Measurements from ENCODE around the gene SPG11.
"Not testable (repeated sequence)": the region's sequence is repeated elsewhere in the genome, so short reads cannot be mapped to it uniquely, and the experiment has no call there.

SPG11 gene

DNA sequence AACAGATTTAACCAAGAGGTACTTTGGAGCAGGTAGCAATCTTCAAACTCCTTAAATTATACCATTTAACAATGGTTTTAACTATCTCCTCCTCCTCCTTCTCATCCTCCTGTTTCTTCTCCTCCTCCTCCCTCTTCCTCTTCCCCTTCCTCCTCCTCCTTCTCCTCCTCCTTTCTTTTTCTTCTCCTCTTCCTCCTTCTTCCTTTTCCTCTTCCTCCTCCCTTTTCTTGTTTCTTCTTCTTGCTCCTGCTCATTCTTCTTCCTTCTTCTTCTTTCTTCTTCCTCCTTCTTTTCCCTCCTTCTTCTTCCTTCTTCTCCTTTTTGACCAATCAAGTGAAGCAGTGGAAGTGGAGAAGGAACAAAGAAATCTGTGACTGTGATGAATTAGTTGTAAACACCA is 33.6 kb upstream of the SPG11 start:
- ChIA-PET CTCF (no interaction called here), POLR2A (no interaction called here)
- TF ChIP-seq, protein P1, sequence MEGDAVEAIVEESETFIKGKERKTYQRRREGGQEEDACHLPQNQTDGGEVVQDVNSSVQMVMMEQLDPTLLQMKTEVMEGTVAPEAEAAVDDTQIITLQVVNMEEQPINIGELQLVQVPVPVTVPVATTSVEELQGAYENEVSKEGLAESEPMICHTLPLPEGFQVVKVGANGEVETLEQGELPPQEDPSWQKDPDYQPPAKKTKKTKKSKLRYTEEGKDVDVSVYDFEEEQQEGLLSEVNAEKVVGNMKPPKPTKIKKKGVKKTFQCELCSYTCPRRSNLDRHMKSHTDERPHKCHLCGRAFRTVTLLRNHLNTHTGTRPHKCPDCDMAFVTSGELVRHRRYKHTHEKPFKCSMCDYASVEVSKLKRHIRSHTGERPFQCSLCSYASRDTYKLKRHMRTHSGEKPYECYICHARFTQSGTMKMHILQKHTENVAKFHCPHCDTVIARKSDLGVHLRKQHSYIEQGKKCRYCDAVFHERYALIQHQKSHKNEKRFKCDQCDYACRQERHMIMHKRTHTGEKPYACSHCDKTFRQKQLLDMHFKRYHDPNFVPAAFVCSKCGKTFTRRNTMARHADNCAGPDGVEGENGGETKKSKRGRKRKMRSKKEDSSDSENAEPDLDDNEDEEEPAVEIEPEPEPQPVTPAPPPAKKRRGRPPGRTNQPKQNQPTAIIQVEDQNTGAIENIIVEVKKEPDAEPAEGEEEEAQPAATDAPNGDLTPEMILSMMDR (IDR thresholded peaks at IDR 0.05; ENCODE audit: insufficient read depth, low read length, missing control alignments) = no peak
- DNase-seq (ENCODE audit: low read depth, low spot score) = no peak
- H3K4me3 ChIP-seq (ENCODE audit: low read depth, low read length) = no peak overlapping the region

DNA sequence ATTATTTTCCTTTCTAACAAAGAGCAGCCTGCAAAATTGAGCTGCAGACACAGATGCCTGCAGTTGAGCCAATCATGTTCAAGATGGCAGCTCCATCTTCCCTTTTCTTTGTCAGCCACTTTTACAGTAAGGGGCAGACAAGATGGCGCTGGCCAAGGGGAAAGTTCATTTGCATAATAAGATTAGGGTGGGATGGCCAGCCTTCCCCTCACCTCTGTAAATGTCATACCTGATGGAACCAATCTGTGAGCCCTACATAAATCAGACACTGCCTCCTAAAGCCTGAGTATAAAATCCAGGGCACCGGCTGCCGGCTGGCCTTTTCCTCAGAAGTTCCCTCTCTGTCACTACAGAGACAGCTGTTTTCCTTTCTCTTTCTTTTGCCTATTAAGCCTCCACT is 31.8 kb upstream of the SPG11 start:
- no peak overlapping the region for H3K4me3 ChIP-seq (ENCODE audit: low read depth, low read length)
- TF ChIP-seq, protein P1 (IDR thresholded peaks at IDR 0.05; ENCODE audit: insufficient read depth, low read length, missing control alignments) = no peak
- POLR2A ChIA-PET = no interaction called here
- CTCF ChIA-PET = no interaction called here
- DNase-seq (ENCODE audit: low read depth, low spot score) = no peak

DNA sequence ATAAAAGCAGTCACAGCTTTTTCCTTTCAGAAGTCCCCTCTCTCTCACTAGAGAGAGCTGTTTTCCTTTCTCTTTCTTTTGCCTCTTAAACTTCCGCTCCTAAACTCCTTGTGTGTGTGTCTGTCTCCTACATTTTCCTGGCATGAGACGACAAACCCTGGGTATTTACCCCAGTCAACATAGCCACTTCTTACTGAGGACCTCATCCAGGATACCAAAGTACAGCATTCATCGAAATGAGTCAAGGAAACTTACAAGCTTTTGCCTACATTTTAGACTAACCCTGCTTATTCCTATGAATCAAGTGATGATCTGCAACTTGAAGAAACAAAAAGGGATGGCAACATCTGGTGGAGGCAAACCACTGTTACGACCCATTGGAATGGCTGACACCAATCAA is 31.0 kb upstream of the SPG11 start:
- CTCF ChIA-PET = interaction anchor here (0.8 to 1.2 kb wide), 2 partner anchors 16 to 31 kb away, joined by 3 read pairs; partner anchors contain the start of gene PATL2
- no peak for DNase-seq (ENCODE audit: low read depth, low spot score)
- TF ChIP-seq, protein P1 (IDR thresholded peaks at IDR 0.05; ENCODE audit: insufficient read depth, low read length, missing control alignments) = no peak
- H3K4me3 ChIP-seq (ENCODE audit: low read depth, low read length) = no peak overlapping the region
- POLR2A ChIA-PET = interaction anchor here (0.8 kb wide), 1 partner anchor 17 kb away, joined by 3 read pairs; the partner anchor contains the start of genes B2M and PATL2

DNA sequence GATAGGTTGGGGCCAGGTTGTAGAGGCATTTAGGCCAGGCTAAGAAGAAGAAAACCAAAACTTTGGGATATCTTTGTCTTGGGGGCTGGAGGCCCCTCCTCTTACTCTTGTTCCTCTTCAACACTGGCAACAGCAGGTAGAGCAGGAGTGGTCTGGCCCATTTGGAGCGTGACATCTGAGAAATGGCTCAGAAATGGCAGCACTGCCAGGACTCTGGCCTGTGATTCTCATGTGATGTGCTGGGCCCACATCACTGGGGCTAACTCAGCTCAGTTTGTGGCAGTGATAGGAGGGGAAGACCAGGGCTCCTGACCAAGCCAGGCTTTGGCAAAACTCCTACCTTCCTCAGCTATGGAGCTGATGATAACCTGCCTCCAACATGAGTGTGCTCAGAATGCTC is 29.2 kb upstream of the SPG11 start:
- DNase-seq (ENCODE audit: low read depth, low spot score) = no peak
- CTCF ChIA-PET = no interaction called here
- POLR2A ChIA-PET = no interaction called here
- H3K4me3 ChIP-seq (ENCODE audit: low read depth, low read length) = no peak overlapping the region
- TF ChIP-seq, protein P1 (IDR thresholded peaks at IDR 0.05; ENCODE audit: insufficient read depth, low read length, missing control alignments) = no peak

DNA sequence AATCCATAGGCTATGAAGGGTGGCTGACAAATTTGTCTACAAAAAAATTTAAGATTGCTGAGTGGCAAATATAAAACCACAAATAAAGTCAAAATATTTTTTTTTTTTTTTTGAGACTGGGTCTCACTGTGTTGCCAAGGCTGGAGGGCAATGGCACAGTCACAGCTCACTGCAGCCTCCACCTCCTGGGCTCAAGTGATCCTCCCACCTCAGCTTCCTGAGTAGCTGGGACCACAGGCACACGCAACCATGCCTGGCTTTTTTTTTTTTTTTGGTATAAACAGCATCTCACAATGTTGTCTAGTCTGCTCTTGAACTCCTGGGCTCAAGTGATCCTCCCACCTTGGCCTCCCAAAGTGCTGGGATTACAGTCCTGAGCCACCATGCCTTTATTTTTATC is 26.8 kb upstream of the SPG11 start:
- CTCF ChIA-PET; DNase-seq (ENCODE audit: low read depth, low spot score); H3K4me3 ChIP-seq (ENCODE audit: low read depth, low read length); POLR2A ChIA-PET: not testable (repeated sequence)

DNA sequence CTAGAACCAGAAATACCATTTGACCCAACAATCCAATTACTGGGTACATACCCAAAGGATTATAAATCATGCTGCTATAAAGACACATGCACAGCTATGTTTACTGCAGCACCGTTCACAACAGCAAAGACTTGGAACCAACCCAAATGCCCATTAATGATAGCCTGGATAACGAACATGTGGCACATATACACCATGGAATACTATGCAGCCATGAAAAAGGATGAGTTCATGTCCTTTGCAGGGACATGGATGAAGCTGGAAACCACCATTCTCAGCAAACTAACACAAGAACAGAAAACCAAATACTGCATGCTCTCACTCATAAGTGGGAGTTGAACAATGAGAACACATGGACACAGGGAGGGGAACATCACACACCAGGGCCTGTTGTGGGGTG is 25.9 kb upstream of the SPG11 start:
- H3K4me3 ChIP-seq (ENCODE audit: low read depth, low read length); DNase-seq (ENCODE audit: low read depth, low spot score); POLR2A ChIA-PET; CTCF ChIA-PET: not testable (repeated sequence)

DNA sequence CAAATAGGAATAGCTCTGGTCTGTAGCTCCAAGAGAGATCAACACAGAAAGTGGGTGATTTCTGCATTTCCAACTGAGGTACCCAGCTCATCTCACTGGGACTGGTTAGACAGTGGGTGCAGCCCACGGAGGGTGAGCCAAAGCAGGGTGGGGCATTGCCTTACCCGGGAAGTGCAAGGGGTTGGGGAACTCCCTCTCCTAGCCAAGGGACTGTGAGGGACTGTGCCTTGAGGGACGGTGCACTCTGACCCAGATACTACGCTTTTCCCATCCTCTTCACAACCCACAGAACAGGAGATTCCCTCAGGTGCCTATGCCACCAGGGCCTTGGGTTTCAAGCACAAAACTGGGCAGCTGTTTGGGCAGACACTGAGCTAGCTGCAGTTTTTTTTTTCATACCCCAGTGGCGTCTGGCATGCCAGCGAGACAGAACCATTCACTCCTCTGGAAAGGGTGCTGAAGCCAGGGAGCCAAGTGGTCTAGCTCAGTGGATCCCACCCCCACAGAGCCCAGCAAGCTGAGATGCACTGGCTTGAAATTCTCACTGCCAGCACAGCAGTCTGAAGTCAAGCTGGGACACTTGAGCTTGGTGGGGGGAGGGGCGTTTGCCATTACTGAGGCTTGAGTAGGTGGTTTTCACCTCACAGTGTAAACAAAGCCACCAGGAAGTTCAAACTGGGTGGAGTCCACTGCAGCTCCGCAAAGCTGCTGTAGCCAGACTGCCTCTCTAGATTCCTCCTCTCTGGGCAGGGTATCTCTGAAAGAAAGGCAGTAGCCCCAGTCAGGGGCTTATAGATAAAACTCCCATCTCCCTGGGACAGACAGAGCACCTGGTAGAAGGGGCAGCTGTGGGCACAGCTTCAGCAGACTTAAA is 19.6 kb upstream of the SPG11 start:
- ChIA-PET POLR2A (interaction anchor here (0.8 kb wide), 1 partner anchor 29 kb away, joined by 3 read pairs; the partner anchor contains the start of genes B2M and PATL2), CTCF (interaction anchor here (2.0 kb wide), 1 partner anchor 19 kb away, joined by 6 read pairs; the partner anchor contains the start of gene SPG11)
- H3K4me3 ChIP-seq (ENCODE audit: low read depth, low read length); DNase-seq (ENCODE audit: low read depth, low spot score): not testable (repeated sequence)

DNA sequence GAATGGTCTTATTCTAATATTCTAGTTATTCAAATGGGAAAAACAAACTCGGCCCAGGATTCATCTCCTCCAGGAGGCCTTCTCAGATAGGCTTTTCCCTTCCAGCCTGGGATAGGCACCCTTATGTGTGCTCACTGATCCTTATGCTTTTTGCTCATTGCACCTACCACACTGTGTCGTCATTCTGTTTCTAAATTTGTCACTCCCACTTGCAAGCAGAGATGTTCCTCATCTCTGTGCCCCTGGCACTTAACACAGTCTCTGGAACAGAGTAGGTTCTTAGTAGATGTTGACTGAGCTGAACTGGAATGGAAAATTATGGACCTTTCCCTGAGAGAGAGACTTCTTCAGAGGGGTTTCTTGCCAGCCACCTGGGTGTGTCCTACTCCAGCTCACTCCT is 18.7 kb upstream of the SPG11 start:
- DNase-seq (ENCODE audit: low read depth, low spot score) = no peak
- ChIA-PET POLR2A (no interaction called here), CTCF (interaction anchor here (1.4 to 2.0 kb wide), 2 partner anchors 10 to 19 kb away, joined by 3 to 6 read pairs; partner anchors contain the start of gene SPG11)
- H3K4me3 ChIP-seq (ENCODE audit: low read depth, low read length) = no peak overlapping the region
- TF ChIP-seq, protein P1 (IDR thresholded peaks at IDR 0.05; ENCODE audit: insufficient read depth, low read length, missing control alignments) = no peak

All from AG04449 (cell line).